ENCODE results near the gene CD47. TPM values are rescaled to one million over a fixed set of nuclear protein-coding genes. Genes with fewer than 3 reads are reported as not detected.

Gene CD47
- total and polyA plus RNA-seq, 9 donors, result 24.1 to 148 (median 55.8) TPM

- Histone ChIP-seq H3K27ac (no peak overlapping the region), H3K4me3 (no peak overlapping the region), H3K36me3 (no peaks in the 10 kb centered on the region), H3K27me3 (no peaks in the 10 kb centered on the region), H3K4me1 (ENCODE audit: insufficient read depth) (no peaks in the 10 kb centered on the region), H3K9me3 (no peaks in the 10 kb centered on the region)
- TF ChIP-seq POLR2A (IDR thresholded peaks at IDR 0.05), result no peak
- TF ChIP-seq, protein P1, sequence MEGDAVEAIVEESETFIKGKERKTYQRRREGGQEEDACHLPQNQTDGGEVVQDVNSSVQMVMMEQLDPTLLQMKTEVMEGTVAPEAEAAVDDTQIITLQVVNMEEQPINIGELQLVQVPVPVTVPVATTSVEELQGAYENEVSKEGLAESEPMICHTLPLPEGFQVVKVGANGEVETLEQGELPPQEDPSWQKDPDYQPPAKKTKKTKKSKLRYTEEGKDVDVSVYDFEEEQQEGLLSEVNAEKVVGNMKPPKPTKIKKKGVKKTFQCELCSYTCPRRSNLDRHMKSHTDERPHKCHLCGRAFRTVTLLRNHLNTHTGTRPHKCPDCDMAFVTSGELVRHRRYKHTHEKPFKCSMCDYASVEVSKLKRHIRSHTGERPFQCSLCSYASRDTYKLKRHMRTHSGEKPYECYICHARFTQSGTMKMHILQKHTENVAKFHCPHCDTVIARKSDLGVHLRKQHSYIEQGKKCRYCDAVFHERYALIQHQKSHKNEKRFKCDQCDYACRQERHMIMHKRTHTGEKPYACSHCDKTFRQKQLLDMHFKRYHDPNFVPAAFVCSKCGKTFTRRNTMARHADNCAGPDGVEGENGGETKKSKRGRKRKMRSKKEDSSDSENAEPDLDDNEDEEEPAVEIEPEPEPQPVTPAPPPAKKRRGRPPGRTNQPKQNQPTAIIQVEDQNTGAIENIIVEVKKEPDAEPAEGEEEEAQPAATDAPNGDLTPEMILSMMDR (IDR thresholded peaks at IDR 0.05), result no peak
- TF ChIP-seq EP300 (IDR thresholded peaks at IDR 0.05), result no peak
- WGBS, 3 donors, result 88 to 96% (median 89%) methylated on average over 1 of the region's 1 CpG
- no peak for DNase-seq
- intact Hi-C loops (cut with DNase I), result no loop called here
Measured at GRCh38 chr3:108036401-108036800, 54.4 kb downstream of the CD47 start.

DNA sequence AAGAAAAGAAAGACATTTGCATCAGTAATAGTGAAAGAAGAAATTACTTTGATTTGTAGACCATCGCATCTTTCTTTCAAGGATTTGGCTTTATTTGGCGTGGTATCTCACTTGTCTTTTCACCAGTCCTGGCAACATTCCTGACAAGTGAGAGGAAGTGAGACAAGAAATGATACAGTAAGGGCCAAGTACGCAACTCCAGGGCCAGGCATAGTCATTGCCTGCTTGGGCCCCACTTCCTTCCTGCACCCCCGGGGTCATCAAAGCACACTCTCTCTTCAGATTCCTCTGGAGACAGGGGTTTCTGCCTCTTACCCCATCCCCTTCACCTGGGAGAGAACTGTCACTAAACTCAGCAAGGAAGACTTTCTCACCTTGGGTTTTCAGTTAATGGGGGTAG, 55.1 kb downstream of the CD47 start:
- Histone ChIP-seq H3K36me3 (no peaks in the 10 kb centered on the region), H3K27ac (no peak overlapping the region), H3K4me3 (no peak overlapping the region), H3K9me3 (no peaks in the 10 kb centered on the region), H3K4me1 (ENCODE audit: insufficient read depth) (no peaks in the 10 kb centered on the region), H3K27me3 (no peaks in the 10 kb centered on the region)
- no peak for DNase-seq
- TF ChIP-seq POLR2A (IDR thresholded peaks at IDR 0.05), result no peak
- intact Hi-C loops (cut with DNase I), result no loop called here
- 79 to 91% (median 83%) methylated on average over 4 of the region's 4 CpGs for WGBS, 3 donors

DNA sequence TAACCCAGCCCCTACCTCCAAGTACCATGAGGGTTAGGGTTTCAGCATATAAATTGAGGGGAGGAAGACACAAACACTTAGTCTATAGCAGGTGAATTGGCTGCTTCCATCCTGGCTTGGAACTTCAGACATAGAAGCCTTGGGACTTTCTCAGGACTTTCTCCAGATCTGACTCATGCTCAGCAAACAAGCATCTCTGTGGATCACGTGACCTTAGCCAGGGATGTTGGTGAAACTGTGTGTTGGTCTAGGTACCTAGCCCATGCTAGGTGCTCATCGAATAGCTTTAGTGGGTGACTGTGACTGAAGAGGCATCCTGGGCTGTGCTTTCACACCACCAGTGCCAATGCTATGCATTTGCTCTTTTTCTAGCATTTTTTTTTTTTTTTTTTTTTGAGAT, 58.9 kb downstream of the CD47 start:
- 84 to 91% (median 89%) methylated on average over 2 of the region's 2 CpGs for WGBS, 3 donors
- no peak for DNase-seq
- Histone ChIP-seq H3K9me3 (no peaks in the 10 kb centered on the region), H3K27me3 (no peaks in the 10 kb centered on the region), H3K4me1 (ENCODE audit: insufficient read depth) (no peaks in the 10 kb centered on the region), H3K27ac (no peak overlapping the region), H3K36me3 (no peaks in the 10 kb centered on the region), H3K4me3 (no peak overlapping the region)
- intact Hi-C loops (cut with DNase I), result no loop called here
- no peak for TF ChIP-seq POLR2A (IDR thresholded peaks at IDR 0.05)
- TF ChIP-seq, protein P1 (IDR thresholded peaks at IDR 0.05), result no peak
- TF ChIP-seq EP300 (IDR thresholded peaks at IDR 0.05), result no peak

DNA sequence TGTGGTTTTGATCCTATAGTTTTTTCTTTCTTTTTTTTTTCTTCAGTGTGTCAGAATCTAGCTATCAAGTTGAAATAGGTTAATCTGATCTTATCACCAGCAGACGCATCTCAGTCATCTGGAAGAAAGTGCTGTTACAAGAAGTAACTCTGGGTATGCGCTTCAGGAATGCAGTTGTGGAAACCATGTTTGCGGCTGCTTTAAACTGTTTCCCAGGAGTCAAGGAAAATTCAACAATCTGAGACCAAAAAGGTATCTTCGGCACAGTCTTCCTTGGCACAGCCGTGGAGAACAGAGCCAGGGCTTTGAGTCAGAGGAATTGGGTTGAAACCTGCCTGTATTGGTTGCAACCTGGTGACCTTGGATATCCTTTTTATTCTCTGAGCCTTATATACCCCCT, 59.9 kb downstream of the CD47 start:
- Histone ChIP-seq H3K36me3 (no peaks in the 10 kb centered on the region), H3K4me3 (no peak overlapping the region), H3K9me3 (no peaks in the 10 kb centered on the region), H3K4me1 (ENCODE audit: insufficient read depth) (no peaks in the 10 kb centered on the region), H3K27me3 (no peaks in the 10 kb centered on the region), H3K27ac (no peak overlapping the region)
- TF ChIP-seq POLR2A (IDR thresholded peaks at IDR 0.05) (no peak), EP300 (IDR thresholded peaks at IDR 0.05) (no peak)
- TF ChIP-seq, protein P1 (IDR thresholded peaks at IDR 0.05), result no peak
- no peak for DNase-seq
- intact Hi-C loops (cut with DNase I), result no loop called here
- WGBS, 3 donors, result 79 to 89% (median 83%) methylated on average over 5 of the region's 5 CpGs

DNA sequence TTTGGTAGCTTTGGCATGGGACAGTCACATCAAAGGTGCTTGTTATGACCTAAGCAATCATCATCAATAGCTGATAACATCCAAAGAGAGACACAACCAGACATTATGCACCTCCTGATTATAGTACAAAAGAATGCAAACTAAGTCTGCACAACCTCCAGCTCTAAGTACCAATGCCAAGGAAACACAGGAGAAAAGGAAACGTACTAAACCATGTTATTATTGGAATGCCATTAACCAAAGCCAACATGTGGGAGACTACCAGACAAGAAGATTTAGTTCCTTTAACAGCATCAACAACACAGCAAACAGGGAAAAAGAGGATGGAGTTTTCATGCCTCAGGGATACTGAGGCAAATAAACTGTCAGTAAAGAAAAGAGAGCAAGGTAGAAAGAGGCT, 61.4 kb downstream of the CD47 start:
- Histone ChIP-seq H3K9me3 (no peaks in the 10 kb centered on the region), H3K27me3 (no peaks in the 10 kb centered on the region), H3K27ac (no peak overlapping the region), H3K4me1 (ENCODE audit: insufficient read depth) (no peaks in the 10 kb centered on the region), H3K36me3 (no peaks in the 10 kb centered on the region), H3K4me3 (no peak overlapping the region)
- DNase-seq, result no peak
- 2 to 10% (median 7%) methylated on average over 1 of the region's 1 CpG for WGBS, 3 donors
- TF ChIP-seq POLR2A (IDR thresholded peaks at IDR 0.05) (no peak), EP300 (IDR thresholded peaks at IDR 0.05) (no peak)
- TF ChIP-seq, protein P1 (IDR thresholded peaks at IDR 0.05), result no peak
- intact Hi-C loops (cut with DNase I), result no loop called here
